HS-27A (cell line): ENCODE data around the gene METTL13.
"Not testable (repeated sequence)": the region's sequence is repeated elsewhere in the genome, so short reads cannot be mapped to it uniquely, and the experiment has no call there.

Experiments
- DNase-seq: peaks from one replicate; pipeline ENCODE4 v3.0.0-alpha.2; 2012; ENCODE audit warnings: low read depth, missing footprints

Gene METTL13

DNA sequence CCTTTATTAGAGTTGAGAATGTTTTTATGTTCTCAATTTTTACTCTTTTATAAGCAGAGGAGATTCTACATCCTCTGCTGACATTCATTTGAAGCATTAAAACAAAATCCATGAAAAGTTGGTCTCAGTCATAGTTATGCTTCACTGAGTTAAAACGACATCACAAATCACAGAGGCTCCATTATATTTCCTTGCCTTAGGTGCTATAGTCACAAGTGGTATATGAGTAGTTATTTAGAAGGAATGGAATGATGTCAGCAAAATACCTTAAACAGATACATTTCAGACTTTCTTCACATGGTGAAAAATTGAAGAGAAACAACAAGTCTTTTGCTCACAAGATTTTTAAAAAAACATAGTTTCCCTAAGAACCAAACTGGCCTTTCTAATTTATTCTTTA, 11.7 kb upstream of the METTL13 start:
- no peak for DNase-seq

DNA sequence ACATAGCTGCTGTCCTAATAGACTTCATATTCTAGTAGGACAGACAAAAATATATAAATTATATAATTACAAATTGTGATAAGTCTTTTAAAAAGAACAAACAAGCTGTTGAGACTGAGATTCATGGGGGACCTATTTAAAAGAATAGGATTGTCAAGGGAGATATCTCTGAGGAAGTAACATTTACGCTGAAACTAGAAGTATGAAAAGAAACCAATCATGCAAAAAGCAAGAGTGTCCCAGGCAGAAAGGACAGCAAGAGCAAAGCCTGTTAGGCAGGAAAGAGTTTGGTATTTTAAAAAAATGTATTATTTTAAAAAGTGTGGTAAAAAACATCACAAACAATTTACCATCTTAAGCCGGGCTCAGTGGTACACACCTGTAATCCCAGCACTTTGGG, 9.1 kb upstream of the METTL13 start:
- DNase-seq, result no peak

DNA sequence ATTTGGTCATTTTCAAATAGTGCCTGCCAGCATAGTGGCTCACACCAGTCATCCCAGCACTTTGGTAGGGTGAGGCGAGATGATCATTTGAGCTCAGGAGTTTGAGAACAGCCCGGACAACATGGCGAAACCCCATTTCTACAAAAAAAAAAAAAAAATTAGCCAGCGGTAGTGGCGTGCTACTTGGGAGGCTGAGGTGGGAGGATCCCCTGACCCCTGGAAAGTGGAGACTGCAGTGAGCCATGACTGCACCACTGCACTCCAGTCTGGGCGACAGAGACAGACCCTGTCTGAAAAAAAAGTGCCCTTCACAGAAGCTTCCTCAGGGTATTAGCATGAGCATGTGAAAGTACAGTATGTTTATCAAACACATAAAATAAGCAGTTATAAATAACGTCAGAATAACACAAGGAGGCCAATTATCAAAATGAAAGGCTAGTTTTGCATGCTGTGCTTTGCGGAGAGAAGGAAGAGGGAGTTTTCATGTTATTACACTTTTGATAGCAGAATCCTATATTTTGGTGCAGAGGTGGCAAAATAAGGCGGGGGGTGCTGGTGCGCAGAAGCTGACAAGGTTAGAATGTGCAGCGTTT, 781 bp upstream of the METTL13 start:
- no peak for DNase-seq

DNA sequence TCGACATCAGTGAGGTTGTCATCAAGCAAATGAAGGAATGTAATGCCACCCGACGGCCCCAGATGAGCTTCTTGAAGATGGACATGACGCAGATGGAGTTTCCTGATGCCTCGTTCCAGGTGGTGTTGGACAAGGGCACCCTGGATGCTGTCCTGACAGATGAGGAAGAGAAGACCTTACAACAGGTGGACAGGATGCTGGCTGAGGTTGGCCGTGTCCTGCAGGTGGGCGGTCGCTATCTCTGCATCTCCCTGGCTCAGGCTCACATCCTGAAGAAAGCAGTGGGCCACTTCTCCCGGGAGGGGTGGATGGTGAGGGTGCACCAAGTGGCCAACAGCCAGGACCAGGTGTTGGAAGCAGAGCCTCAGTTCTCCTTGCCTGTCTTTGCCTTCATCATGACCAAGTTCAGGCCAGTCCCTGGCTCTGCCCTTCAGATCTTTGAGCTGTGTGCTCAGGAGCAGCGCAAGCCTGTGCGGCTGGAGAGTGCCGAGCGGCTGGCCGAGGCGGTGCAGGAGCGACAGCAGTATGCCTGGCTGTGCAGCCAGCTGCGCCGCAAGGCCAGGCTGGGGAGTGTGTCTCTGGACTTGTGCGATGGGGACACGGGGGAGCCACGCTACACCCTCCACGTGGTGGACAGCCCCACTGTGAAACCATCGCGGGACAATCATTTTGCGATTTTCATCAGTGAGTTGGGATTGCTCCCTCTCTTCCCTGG, 2.5 kb downstream of the METTL13 start:
- no peak for DNase-seq

DNA sequence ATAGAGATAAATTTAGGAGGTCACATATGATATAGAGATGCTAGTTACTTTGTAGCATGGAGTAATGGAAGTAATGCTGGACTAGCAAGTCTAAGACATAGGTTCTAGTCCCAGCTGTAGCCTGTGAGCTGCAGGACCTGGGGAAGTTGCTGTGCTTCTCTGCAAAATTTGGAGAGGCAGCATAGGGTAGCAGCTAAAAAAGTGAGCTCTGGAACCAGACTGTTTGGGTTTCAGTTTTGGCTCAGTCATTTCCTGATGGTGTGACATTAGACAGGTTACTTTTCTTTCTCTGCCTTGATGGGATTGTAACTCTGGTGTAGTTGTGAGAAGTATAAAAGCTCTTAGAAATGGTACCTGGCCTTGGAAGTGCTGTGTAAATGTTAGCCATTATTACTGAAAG, 3.3 kb downstream of the METTL13 start:
- DNase-seq, result no peak

DNA sequence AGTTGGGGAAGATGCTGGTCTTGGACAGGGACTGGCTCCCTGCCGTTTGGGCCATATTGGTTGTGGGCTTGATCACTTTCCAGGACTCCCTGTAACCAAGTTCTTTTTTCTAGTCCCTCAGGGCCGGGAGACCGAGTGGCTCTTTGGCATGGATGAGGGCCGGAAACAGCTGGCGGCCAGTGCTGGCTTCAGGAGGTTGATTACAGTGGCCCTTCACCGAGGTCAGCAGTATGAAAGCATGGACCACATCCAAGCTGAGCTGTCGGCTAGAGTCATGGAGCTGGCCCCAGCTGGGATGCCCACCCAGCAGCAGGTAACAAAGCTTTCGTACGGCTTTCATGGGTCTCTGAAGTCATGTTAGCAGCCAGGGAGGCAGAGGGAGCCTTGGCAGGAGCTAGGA, 4.3 kb downstream of the METTL13 start:
- DNase-seq, result no peak

DNA sequence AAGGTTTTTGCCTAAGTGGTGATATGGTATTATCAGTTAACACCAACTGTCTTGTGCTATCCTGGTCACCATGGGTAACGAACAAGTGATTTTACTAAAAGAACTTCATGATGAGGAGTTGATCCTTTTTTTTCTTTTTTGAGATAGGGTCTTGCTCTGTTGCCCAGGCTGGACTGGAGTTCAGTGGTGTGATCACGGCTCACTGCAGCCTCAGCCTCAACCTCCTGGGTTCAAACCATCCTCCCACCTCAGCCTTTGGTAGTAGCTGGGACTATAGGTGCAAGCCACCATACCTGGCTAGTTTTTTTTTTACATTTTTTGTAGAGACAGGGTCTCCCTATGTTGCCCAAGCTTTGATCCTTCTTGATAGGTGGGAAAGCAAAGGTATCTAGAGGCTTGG, 5.1 kb downstream of the METTL13 start:
- DNase-seq, result no peak

DNA sequence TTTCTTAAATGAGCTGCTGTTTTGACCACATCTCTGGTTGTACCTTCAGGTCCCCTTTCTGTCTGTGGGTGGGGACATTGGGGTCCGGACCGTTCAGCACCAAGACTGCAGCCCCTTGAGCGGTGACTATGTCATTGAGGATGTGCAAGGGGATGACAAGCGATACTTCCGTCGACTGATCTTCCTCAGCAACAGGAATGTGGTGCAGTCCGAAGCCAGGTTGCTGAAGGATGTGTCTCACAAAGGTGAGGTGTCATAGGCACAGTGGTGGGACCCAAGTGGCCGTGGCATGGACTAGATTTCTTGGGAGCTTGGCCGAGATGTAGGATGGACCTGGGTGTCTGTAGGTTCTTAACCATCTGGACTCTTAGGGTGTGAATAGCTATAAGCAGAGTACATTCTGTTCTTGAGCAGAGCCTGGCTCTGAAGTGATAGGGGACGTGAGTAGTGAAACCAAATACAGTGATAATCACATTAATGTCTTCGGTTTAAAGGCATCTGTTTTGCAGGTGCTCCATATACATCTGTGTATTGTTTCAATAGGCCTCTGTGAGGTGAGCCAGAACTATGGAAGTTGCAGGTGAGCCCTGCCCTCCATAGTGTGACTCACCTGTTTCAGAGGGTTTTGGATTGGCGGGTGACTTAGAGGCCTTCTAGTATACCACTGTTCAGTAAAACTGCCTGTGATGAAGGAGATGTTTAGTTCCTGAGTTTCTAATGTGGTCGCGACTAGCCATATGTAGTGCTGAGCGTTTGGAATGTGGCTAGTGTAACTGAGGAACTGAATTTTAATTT, 6.4 kb downstream of the METTL13 start:
- no peak for DNase-seq

DNA sequence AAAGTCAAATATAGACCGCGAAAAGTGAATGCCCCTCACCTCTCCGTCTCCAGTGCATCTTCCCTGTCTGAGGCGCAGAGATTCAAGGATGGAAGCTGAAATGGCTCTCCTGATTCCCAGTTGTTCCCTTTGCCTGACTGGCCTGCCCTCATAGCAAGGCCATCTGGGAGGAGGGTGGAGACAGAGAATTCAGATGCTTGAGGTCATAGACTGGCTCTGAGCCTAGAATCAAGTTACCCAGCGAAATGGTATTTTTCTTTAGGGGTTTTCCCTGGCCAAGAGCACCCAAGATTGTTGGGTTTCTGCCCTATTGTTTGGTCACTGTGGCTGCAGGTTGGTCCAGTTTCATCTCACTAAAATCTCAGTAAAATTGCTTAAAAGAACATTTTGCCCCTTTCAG, 7.2 kb downstream of the METTL13 start:
- peak; percentile 22 for DNase-seq

DNA sequence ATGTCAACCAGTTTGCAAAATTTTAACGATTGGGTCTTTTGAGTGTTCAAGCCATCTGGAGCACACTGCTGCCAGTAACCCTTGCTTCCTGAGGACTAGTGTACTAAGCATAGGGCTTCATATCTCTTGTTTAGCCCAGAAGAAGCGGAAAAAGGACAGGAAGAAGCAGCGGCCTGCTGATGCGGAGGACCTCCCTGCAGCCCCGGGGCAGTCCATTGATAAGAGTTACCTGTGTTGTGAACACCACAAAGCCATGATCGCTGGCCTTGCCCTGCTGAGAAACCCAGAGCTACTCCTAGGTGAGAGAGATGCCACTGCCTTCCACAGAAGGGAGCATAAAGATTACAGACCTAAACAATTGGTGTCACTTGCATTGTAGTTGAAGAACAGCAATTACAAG, 8.9 kb downstream of the METTL13 start:
- no peak for DNase-seq

DNA sequence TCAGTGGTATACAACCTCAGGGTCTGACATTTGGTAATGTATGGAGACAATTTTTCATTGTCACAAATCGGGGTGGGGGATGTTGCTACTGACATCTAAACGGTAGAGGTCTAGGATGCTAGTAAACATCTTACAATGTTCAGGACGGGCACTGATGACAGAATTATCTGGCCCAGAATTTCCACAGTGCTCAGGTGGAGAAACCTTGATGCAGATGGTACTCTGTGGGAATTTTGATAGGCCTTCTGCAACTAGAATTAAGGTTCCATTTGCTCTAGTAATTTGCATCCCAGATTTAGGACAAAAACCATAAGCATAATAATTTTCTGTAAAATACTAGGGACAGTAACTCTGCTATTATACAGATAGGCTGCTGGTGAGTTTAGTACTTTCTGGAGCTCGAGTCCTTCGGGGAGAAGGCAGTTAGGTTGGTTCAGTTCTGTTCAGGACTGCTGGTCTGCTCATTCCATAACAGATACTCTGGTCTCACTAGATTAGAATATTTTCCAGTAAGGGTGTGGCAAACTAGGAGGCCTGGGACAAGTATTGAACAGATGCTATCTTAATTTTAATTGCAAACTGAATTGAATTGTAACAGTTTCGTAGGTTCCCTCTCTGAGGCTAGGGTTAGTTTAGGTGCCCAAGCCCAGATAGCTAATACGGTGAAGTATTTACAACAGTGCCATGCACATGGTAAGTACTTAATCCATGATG, 11.4 kb downstream of the METTL13 start:
- no peak for DNase-seq

DNA sequence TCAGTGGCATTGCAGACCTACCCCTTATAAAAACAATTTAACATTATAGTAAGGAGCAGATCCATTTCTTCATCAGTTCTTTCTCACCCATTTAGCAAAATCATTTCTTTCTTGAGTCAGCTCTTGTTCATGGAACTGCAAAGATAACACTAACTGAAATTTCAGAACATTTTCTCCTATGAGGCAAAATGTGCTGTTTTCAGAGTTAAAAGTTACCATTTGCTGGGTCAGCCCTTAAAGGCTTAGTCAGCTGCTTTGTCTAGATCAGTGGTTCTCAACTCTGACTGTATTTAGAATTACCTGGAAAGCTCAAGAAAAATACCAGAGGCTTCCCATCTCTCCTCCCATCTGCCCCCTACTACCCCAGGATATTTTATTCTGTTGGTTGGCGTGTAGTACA, 12.2 kb downstream of the METTL13 start:
- DNase-seq, result no peak

DNA sequence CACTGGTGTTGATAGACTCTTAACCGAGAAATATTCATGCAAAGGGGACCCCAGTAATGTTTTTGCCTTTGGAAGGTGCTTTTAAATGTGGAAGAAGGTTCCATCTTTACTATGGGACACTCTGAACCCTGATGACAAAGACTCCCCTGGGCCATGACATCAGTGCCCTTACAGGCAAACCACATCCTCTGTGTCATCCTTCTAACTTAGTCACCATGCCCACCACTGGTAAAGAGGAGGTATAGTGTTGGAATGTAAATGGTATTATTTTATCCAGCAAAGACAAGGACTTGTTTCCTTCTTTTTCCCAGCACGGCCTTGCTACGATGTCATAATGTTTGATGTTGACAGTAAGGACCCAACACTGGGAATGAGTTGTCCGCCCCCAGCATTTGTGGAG, 12.6 kb downstream of the METTL13 start:
- peak; percentile 47 for DNase-seq

DNA sequence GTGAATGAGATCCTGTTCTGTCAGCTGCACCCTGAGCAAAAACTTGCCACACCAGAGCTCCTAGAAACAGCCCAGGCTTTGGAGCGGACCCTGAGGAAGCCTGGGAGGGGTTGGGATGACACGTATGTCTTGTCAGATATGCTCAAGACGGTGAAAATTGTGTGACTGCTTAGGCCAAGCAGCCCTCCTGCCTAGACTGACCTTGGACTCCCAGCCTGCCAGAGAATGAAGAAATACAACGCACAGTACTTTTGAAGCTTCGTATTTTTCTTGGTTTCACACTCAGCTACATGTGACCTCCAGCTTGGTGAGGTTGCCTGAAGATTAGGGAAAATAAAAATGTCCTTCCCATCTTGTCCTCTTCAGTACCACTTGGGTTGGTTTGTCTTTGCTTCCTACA, 15.1 kb downstream of the METTL13 start:
- no peak for DNase-seq

DNA sequence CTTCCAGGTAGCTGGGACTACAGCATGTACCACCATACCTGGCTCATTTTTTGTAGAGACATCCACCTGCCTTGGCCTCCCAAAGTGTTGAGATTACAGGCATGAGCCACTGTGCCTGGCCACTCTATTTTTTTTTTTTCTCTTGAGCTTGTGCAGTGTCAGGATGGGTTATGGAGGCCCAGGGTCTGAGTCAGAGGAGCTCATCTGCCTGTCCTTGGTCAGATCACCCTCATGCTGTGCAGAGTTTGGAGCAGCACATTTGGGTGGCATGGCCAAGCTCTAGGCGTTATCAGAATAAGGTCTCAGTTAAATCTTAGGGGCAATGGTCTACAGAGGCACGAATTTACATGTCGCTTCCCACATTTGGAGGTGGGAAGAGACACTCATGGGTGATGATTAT, 16.9 kb downstream of the METTL13 start:
- no peak for DNase-seq

DNA sequence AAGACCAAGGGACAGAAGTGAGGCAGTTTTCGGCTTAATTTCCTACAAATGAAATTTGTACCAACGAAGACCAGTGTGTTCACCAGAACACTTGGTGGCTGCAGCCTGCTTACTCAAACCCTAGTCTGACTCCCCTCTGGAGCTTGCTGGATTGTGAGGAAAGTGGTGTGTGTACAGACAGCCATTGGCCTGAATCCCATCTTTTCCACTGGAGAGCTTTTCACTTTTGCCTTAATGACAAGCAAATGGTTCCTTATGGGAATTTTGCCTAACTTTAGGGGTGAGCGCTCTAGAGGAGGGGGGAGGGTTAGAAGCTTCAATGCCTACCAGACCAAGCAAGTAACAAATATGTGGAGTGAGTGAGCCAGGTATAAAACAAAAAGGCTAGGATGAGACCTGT, 17.3 kb downstream of the METTL13 start:
- no peak for DNase-seq

DNA sequence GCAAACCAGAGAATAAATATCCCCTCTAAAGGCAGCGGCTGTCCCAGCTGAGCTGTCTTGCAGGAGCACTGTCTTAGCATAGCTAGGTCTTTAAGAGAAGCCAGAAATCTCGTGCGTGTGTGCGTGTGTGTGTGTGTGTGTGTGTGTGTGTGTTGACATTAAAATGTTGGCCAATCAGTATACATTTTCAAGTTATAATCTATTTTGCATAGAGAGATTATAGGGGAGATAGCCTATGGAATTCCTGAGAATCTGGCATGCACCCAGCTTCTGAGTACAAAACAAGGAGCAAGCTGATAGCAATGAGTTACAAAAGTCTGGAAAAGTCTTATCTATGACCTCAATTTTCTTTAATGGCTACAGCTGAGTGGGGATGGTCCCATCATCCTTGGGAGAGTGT, 17.7 kb downstream of the METTL13 start:
- DNase-seq, result no peak

DNA sequence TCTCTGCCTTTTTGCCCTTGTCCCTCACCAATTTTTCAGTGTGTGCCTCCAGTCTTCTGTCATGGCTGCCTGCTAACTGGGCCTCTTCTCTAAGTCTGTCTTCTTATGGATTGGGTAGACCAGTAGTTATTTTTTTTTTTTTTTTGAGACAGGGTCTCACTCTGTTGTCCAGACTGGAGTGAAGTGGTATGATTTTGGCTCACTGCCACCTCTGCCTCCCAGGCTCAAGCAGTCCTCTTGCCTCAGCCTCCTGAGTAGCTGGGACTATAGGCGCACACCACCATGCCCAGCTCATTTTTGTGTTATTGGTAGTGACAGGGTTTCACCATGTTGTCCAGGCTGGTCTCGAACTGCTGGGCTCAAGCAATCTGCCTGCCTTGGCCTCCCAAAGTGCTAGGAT, 18.2 kb downstream of the METTL13 start:
- not testable (repeated sequence) for DNase-seq

DNA sequence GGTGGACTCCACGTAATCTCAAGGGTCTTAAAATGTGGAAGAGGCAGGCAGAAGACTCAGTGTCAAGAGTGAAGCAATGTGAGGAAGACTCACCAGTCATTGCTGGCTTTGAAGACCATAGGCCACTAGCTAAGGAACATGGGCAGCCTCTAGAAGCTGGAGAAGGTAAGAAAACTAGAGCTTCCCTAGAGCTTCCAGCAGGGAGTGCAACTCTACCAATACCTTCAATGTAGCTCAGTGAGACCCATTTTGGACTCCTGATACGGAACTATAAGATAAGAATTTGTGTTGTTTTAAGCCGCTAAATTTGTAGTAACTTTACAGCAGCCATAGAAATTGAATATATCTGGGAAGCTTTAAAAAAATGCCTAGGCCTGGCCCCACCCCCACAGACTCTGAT, 18.9 kb downstream of the METTL13 start:
- no peak for DNase-seq

DNA sequence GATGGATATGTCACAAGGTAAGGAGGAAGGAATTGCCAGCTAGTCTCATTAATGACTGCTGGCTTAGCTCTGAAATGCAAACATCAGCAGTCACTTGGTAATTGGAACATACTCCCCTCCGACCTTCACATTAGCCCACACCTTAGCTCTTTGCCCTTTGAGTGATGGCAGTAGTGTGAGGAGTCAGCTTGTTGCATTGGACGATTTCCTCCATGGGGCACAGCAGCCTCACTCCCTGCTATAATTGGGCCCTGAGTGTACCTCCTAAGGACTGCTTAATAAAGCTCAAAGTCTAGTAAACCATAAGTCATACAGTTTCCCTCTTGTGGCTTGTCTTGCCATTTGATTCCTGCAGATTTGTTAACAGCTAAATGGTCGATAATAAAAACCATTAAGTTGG, 19.4 kb downstream of the METTL13 start:
- no peak for DNase-seq

DNA sequence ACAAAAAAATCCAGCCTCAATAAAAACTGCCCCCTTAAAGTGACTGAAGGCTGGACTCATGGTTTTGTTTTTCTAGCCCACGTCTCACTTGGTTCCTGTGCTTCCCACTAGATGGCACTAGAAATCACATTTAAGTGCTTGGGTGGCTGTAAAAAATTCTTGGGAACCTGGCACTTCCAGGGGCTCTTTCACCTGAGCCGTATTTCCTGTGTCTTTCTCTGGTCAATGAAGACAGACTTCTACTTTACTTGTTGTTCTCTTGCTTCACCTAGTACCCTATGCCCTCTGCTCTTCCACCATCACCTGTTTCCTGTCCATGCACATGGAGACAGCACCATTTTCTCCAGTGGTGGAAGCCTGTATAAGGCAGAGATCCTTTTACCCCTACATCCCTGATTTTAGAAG, 20.0 kb downstream of the METTL13 start:
- DNase-seq, result no peak

DNA sequence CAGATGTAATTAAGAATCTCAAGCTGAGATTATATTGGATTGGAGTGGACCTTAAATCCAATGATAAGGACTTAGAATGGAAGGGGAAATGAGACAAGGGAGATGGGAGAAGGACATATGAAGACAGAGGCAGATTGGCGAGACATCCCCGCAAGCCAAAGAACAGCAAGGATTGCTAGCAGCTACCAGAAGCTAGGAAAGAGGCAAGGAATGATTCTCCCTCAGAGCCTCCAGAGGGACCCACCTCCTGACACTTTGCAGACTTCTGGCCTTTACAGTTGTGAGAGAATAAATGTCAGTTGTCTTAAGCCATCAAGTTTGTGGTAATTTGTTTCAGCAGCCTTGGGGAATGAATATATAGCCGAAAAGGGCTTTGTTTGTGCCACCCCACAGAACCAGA, 20.7 kb downstream of the METTL13 start:
- no peak for DNase-seq

DNA sequence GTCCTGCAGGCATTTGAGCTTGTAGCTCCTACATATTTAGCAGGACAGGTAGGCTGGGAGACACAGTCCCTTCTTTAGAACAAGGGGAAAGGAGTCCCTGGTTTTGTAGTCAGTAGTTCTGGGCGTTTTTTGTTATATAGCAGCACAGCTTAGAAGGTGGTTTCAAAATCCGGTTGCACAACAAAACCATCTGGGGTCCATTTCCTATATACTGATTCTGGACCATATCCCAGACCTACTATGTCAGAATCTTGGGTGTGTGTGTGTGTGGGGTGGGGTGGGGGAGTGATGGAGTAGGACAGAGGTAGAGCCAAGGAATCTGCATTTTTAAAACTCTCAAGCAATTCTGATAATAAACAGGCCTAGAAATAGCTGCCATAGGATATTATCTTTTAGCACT, 21.6 kb downstream of the METTL13 start:
- DNase-seq, result no peak
